Measurements from ENCODE around the gene NEK1.

DNA sequence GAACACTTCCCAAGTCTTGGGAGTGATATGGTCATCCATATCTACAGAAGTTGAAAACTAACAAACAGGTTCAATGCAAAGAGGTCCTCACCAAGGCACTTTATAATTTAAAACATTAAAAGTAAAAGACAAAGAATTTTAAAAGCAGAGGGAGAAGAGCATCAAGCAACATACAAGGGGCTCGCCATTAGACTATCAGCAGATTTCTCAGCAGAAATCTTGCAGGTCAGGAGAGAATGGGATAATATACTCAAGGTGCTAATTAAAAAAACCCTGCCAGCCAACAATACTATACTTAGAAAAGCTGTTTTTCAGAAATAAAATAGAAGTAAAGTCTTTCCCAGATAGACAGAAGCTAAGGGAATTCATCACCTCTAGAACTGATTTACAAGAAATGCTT, 121.2 kb downstream of the NEK1 start:
- no peak for TF ChIP-seq TAF1 (IDR thresholded peaks at IDR 0.05; ENCODE audit: low read depth)
- no peak for TF ChIP-seq CTCF (IDR thresholded peaks at IDR 0.05; ENCODE audit: poor library complexity, severe bottlenecking)
- TF ChIP-seq POLR2AphosphoS5 (IDR thresholded peaks at IDR 0.05), result no peak
- TF ChIP-seq EP300 (conservative IDR thresholded peaks at IDR 0.05; ENCODE audit: poor library complexity, severe bottlenecking), result no peak
- TF ChIP-seq EZH2 (IDR thresholded peaks at IDR 0.05; ENCODE audit: borderline replicate concordance, insufficient read depth, low read length, poor library complexity, severe bottlenecking), result no peak
